ENCODE measurements around the gene UBE2U. TPM values are rescaled to one million over a fixed set of nuclear protein-coding genes. Genes with fewer than 3 reads are reported as not detected.
A peak's percentile ranks its signal among the peaks of the same experiment; 100 is the strongest.

Gene UBE2U
- polyA plus RNA-seq, 1 donor (not counting 4 experiments of a cell fraction or from before 2014, with no cell fraction given): not detected

GRCh38 chr1:64197076-64197475, 6.3 kb upstream of the UBE2U start:
- Histone ChIP-seq H3K4me3 (ENCODE audit: control insufficient read depth in 2 of 3, extremely low read depth in 1 of 3, insufficient read depth in 2 of 3, low read depth in 1 of 3, low read length in 3 of 3) (no peak overlapping the region), H3K4me1 (ENCODE audit: control insufficient read depth, extremely low read depth, insufficient read depth, low read length) (no peaks in the 10 kb centered on the region), H4K20me1 (ENCODE audit: control insufficient read depth, extremely low read depth, insufficient read depth, low read length) (no peaks in the 10 kb centered on the region), H3K27me3 (ENCODE audit: control insufficient read depth, extremely low read depth, insufficient read depth, low read length) (no peaks in the 10 kb centered on the region), H2AFZ (ENCODE audit: control insufficient read depth, low read length) (no peak overlapping the region), H3K36me3 (ENCODE audit: control insufficient read depth in 2 of 2, extremely low read depth in 1 of 2, insufficient read depth in 2 of 2, low read length in 2 of 2) (no peaks in the 10 kb centered on the region), H3K79me2 (ENCODE audit: control insufficient read depth, insufficient read depth, low read length) (no peaks in the 10 kb centered on the region), H3K4me2 (ENCODE audit: control insufficient read depth, extremely low read depth, insufficient read depth, low read depth, low read length) (no peak overlapping the region), H3K27ac (ENCODE audit: control insufficient read depth, insufficient read depth, low read length) (no peak overlapping the region), H3K9me3 (ENCODE audit: control insufficient read depth, low read depth, low read length) (no peaks in the 10 kb centered on the region), H3K9ac (ENCODE audit: control insufficient read depth, extremely low read depth, insufficient read depth, low read length) (no peak overlapping the region), H3K9me1 (ENCODE audit: control insufficient read depth, extremely low read depth, insufficient read depth, low read length) (no peaks in the 10 kb centered on the region)
- DNase-seq (ENCODE audit: low read depth, low spot score): no peak
- FAIRE-seq: no peak
- dilution Hi-C loops (cut with MboI; ENCODE audit: extremely low pct_ligation_motif_present, low sequenced_read_pairs): no loop called here
- TF ChIP-seq, protein P1, sequence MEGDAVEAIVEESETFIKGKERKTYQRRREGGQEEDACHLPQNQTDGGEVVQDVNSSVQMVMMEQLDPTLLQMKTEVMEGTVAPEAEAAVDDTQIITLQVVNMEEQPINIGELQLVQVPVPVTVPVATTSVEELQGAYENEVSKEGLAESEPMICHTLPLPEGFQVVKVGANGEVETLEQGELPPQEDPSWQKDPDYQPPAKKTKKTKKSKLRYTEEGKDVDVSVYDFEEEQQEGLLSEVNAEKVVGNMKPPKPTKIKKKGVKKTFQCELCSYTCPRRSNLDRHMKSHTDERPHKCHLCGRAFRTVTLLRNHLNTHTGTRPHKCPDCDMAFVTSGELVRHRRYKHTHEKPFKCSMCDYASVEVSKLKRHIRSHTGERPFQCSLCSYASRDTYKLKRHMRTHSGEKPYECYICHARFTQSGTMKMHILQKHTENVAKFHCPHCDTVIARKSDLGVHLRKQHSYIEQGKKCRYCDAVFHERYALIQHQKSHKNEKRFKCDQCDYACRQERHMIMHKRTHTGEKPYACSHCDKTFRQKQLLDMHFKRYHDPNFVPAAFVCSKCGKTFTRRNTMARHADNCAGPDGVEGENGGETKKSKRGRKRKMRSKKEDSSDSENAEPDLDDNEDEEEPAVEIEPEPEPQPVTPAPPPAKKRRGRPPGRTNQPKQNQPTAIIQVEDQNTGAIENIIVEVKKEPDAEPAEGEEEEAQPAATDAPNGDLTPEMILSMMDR (optimal IDR thresholded peaks at IDR 0.05 in 1 of 3, IDR thresholded peaks at IDR 0.05 in 1 of 3, conservative IDR thresholded peaks at IDR 0.05 in 1 of 3; ENCODE audit: extremely low read depth in 1 of 3, insufficient read depth in 2 of 3, low read length in 3 of 3): no peak
- no peak for TF ChIP-seq EZH2 (IDR thresholded peaks at IDR 0.05; ENCODE audit: low read length)

GRCh38 chr1:64199154-64199553, 4.3 kb upstream of the UBE2U start:
- Histone ChIP-seq H3K79me2 (ENCODE audit: control insufficient read depth, insufficient read depth, low read length) (no peaks in the 10 kb centered on the region), H3K9me1 (ENCODE audit: control insufficient read depth, extremely low read depth, insufficient read depth, low read length) (no peaks in the 10 kb centered on the region), H2AFZ (ENCODE audit: control insufficient read depth, low read length) (no peak overlapping the region), H3K4me3 (ENCODE audit: control insufficient read depth in 2 of 3, extremely low read depth in 1 of 3, insufficient read depth in 2 of 3, low read depth in 1 of 3, low read length in 3 of 3) (no peak overlapping the region), H3K27me3 (ENCODE audit: control insufficient read depth, extremely low read depth, insufficient read depth, low read length) (peaks cover 7% of the 10 kb centered on the region), H4K20me1 (ENCODE audit: control insufficient read depth, extremely low read depth, insufficient read depth, low read length) (no peaks in the 10 kb centered on the region), H3K4me2 (ENCODE audit: control insufficient read depth, extremely low read depth, insufficient read depth, low read depth, low read length) (no peak overlapping the region), H3K27ac (ENCODE audit: control insufficient read depth, insufficient read depth, low read length) (no peak overlapping the region), H3K4me1 (ENCODE audit: control insufficient read depth, extremely low read depth, insufficient read depth, low read length) (no peaks in the 10 kb centered on the region), H3K9me3 (ENCODE audit: control insufficient read depth, low read depth, low read length) (no peaks in the 10 kb centered on the region), H3K36me3 (ENCODE audit: control insufficient read depth in 2 of 2, extremely low read depth in 1 of 2, insufficient read depth in 2 of 2, low read length in 2 of 2) (no peaks in the 10 kb centered on the region), H3K9ac (ENCODE audit: control insufficient read depth, extremely low read depth, insufficient read depth, low read length) (no peak overlapping the region)
- no peak for TF ChIP-seq EZH2 (IDR thresholded peaks at IDR 0.05; ENCODE audit: low read length)
- TF ChIP-seq, protein P1 (optimal IDR thresholded peaks at IDR 0.05 in 1 of 3, IDR thresholded peaks at IDR 0.05 in 1 of 3, conservative IDR thresholded peaks at IDR 0.05 in 1 of 3; ENCODE audit: extremely low read depth in 1 of 3, insufficient read depth in 2 of 3, low read length in 3 of 3): no peak
- FAIRE-seq (peak; percentile 46), DNase-seq (ENCODE audit: low read depth, low spot score) (no peak)
- dilution Hi-C loops (cut with MboI; ENCODE audit: extremely low pct_ligation_motif_present, low sequenced_read_pairs): no loop called here

Data from keratinocyte (primary cell).